Adrenal gland (tissue), 5 donors: ENCODE results near the gene SYNM.
A peak's percentile ranks its signal among the peaks of the same experiment; 100 is the strongest.

Experiments
- POLR2A ChIP-seq, 2 donors: fragments of 450-650 bp; IDR thresholded peaks; one replicate each; pipeline ENCODE4 v1.6.1; 2017; ENCODE audit warnings: antibody characterized with exemption in 2 of 2, mild to moderate bottlenecking in 2 of 2, moderate library complexity in 1 of 2
- TF ChIP-seq, protein P1 (sequence below), 6 experiments: fragments of 450-650 bp in 4 of 6; fragments of 200-600 bp in 2 of 6; sonication (generic) in 1 of 6; IDR thresholded peaks; 1 replicate in 5 of 6; 2 replicates in 1 of 6; pipeline versions ENCODE4 v1.5.1 to v1.8.0; 2016 to 2021; ENCODE audit warnings: antibody characterized with exemption in 6 of 6, mild to moderate bottlenecking in 2 of 6, moderate library complexity in 1 of 6
- donor health status: DM: no; HTN: no; CAD: no.

DNA sequence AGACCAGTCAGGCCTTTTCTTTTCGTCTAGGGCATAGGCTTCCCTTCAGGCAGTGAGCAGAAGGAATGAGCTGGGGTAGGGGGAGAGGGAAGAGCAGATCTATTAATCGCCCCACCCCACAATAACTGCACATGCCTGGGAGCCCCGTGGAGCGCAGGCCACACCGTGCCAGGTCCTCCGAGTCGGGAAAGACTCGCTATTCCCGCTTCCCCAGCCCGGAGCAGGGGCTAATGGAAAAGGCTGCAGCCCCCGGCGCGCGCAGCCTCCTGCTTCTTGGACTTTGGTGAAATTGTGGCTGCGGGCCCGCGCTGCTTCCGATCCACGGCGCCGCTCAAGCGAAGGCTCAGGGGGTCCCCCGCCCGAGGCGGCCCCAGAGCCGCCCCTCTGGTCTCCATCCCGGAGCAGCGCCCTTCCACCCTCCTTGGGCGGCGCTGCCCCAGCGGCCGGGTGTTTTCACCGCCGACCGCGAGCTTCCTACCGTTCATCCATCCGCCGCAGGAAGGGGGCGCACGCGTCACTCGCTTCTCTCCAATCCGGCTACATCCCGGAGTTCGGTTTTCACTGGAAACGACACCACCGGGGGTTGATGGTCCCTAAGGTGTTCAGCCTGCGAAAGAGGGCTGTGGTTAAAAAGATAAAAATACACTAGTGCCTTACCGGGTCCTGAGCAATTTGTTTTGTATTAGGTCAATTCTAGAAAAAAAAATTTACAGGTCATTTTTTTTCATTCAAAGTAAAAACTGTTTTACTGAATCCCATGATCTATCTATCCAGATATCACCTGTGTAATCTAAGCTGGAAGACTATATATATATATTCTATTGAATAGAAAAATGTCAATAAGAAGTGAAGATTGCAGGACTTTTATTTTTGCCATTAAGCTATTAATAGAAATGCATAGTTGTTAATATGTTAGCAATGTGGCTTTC is 4.4 kb upstream of the SYNM start:
- TF ChIP-seq, protein P1, sequence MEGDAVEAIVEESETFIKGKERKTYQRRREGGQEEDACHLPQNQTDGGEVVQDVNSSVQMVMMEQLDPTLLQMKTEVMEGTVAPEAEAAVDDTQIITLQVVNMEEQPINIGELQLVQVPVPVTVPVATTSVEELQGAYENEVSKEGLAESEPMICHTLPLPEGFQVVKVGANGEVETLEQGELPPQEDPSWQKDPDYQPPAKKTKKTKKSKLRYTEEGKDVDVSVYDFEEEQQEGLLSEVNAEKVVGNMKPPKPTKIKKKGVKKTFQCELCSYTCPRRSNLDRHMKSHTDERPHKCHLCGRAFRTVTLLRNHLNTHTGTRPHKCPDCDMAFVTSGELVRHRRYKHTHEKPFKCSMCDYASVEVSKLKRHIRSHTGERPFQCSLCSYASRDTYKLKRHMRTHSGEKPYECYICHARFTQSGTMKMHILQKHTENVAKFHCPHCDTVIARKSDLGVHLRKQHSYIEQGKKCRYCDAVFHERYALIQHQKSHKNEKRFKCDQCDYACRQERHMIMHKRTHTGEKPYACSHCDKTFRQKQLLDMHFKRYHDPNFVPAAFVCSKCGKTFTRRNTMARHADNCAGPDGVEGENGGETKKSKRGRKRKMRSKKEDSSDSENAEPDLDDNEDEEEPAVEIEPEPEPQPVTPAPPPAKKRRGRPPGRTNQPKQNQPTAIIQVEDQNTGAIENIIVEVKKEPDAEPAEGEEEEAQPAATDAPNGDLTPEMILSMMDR (IDR thresholded peaks at IDR 0.05), result peak; percentile 67 to 83 (median 75)
- no peak for TF ChIP-seq POLR2A (IDR thresholded peaks at IDR 0.05)
